BLaER1 treated with 17β-estradiol and CSF1 and Interleukin-3, amounts not matched to agents 10 nM and 100 nM (cell line): ENCODE results near the gene NUP42.

Source experiments
- H3K27ac ChIP-seq, 11 experiments: shearing (Covaris generic); formaldehyde crosslinking; 2 replicates each; pipeline ENCODE4 v1.8.1; 2022
- H3K27me3 ChIP-seq, 11 experiments: shearing (Covaris generic); formaldehyde crosslinking; 2 replicates each; pipeline ENCODE4 v1.8.1; 2022
- H3K36me3 ChIP-seq, 11 experiments: shearing (Covaris generic); formaldehyde crosslinking; 2 replicates each; pipeline ENCODE4 v1.8.1; 2022
- H3K4me1 ChIP-seq, 10 experiments: shearing (Covaris generic); formaldehyde crosslinking; 2 replicates each; pipeline ENCODE4 v1.8.1; 2022
- H3K4me2 ChIP-seq, 11 experiments: shearing (Covaris generic); formaldehyde crosslinking; 2 replicates each; pipeline ENCODE4 v1.8.1; 2022
- H3K4me3 ChIP-seq, 10 experiments: shearing (Covaris generic); formaldehyde crosslinking; 2 replicates each; pipeline ENCODE4 v1.8.1; 2022
- H3K9ac ChIP-seq, 11 experiments: shearing (Covaris generic); formaldehyde crosslinking; 2 replicates each; pipeline ENCODE4 v1.8.1; 2022
- H3K9me3 ChIP-seq, 11 experiments: shearing (Covaris generic); formaldehyde crosslinking; replicated peaks in 1 of 11; 2 replicates each; pipeline ENCODE4 v1.8.1; 2022
- H4K20me1 ChIP-seq, 11 experiments: shearing (Covaris generic); formaldehyde crosslinking; 2 replicates each; pipeline ENCODE4 v1.8.1; 2022
- Cebpa-rat ChIP-seq, 11 experiments: shearing (Covaris generic); IDR thresholded peaks; 2 replicates each; pipeline ENCODE4 v1.8.1; 2022

NUP42 gene

GRCh38 chr7:23249486-23249885 is 67.6 kb downstream of the NUP42 start:
- peaks cover 0 to 30% (median 8%) of the 10 kb centered on the region in 10 experiments; a peak in 12 of 20 replicates for H3K4me1 ChIP-seq
- no peak overlapping the region for H3K9ac ChIP-seq
- no peak overlapping the region for H3K4me2 ChIP-seq
- peaks cover 0 to 24% (median 19%) of the 10 kb centered on the region in 11 experiments; a peak in 17 of 22 replicates for H3K27me3 ChIP-seq
- H3K27ac ChIP-seq: no peak overlapping the region
- peak overlapping the region in 1 of 10 experiments; percentile 20; a peak in 1 of 20 replicates for H3K4me3 ChIP-seq
- H3K36me3 ChIP-seq: peaks cover 0 to 6% (median 0%) of the 10 kb centered on the region in 11 experiments; a peak in 2 of 22 replicates
- no peak for TF ChIP-seq Cebpa-rat (IDR thresholded peaks at IDR 0.05)
- peaks cover 0 to 6% (median 0%) of the 10 kb centered on the region in 11 experiments; a peak in 1 of 22 replicates for H4K20me1 ChIP-seq
- H3K9me3 ChIP-seq: peaks cover 19 to 38% (median 28%) of the 10 kb centered on the region in 11 experiments
